ENCODE results near the gene ADGRE1.

DNA sequence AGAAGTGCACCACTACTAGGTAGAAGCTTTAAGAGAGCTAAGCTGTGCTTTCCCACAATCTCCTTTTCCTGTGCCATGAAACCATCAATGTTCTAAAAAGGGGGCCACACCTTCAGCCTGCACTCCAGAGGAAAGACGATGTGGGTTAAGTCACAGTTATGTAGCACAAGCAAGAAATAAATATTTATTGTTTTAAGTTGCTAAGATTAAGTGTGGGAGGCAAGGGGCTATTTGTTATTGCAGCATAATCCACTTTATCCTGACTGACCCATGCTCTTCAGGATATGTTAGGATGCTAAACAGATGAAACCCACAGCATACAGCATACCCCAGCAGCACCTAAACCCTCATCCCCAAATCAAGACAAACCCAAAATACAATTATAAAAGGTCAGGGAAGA, 69.2 kb downstream of the ADGRE1 start:
- TF ChIP-seq, protein P1, sequence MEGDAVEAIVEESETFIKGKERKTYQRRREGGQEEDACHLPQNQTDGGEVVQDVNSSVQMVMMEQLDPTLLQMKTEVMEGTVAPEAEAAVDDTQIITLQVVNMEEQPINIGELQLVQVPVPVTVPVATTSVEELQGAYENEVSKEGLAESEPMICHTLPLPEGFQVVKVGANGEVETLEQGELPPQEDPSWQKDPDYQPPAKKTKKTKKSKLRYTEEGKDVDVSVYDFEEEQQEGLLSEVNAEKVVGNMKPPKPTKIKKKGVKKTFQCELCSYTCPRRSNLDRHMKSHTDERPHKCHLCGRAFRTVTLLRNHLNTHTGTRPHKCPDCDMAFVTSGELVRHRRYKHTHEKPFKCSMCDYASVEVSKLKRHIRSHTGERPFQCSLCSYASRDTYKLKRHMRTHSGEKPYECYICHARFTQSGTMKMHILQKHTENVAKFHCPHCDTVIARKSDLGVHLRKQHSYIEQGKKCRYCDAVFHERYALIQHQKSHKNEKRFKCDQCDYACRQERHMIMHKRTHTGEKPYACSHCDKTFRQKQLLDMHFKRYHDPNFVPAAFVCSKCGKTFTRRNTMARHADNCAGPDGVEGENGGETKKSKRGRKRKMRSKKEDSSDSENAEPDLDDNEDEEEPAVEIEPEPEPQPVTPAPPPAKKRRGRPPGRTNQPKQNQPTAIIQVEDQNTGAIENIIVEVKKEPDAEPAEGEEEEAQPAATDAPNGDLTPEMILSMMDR (IDR thresholded peaks at IDR 0.05) = no peak
- no peak for TF ChIP-seq ZFX (IDR thresholded peaks at IDR 0.05; ENCODE audit: borderline replicate concordance)
